GM21619 (cell line): ENCODE results near the gene PRRX2.
"Not testable (repeated sequence)": the region's sequence is repeated elsewhere in the genome, so short reads cannot be mapped to it uniquely, and the experiment has no call there.

Experiments
- ATAC-seq: cut with Tn5 transposase; IDR thresholded peaks from one replicate; pipeline ENCODE4 v1.9.1; 2021; ENCODE audit not compliant: unreplicated experiment

Gene PRRX2

GRCh38 chr9:129653823-129654553 is 11.5 kb upstream of the PRRX2 start:
- no peak for ATAC-seq

- ATAC-seq = no peak
Measured at GRCh38 chr9:129654554-129655040, 10.8 kb upstream of the PRRX2 start.

DNA sequence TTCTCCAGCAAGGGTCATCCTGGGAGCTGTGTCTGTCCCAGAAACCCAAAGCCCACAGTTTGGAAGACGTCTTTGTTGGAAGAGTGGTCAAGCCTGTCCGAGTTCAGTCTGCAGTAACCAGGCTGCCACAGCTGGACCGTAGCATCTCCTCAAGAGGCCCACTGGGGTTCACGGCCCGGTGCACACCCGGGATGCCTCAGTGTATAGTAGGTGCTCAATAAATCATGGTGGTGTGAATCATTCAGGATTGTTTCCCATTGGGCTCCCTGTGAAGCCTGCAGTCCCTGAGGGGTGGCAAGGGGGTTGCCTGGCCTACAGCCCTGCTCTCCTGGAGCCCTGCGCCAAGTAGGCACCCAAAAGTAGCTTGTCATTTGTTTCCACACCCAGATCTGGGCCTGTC is 10.3 kb upstream of the PRRX2 start:
- no peak for ATAC-seq

DNA sequence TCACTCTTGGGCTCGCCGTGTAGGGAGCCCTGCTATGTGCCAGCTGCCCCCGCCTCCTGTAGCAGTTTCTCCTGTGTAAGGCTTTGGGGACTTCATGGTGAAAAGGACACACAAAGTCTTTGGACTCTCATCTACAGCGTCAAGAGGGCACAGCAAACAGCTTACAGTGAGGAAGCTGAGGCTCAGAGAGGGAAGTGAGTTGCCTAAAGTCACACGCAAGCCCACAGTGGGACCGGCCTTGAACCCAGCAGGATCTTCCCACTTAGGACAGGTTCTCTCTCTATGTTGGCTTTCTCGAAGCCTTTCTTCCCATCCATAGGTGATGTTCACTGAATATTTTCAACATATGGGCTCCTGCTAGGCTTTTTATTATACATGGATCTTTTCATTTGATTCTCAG is 9.8 kb upstream of the PRRX2 start:
- ATAC-seq = no peak

- no peak for ATAC-seq
Measured at GRCh38 chr9:129656795-129657390, 8.6 kb upstream of the PRRX2 start.

DNA sequence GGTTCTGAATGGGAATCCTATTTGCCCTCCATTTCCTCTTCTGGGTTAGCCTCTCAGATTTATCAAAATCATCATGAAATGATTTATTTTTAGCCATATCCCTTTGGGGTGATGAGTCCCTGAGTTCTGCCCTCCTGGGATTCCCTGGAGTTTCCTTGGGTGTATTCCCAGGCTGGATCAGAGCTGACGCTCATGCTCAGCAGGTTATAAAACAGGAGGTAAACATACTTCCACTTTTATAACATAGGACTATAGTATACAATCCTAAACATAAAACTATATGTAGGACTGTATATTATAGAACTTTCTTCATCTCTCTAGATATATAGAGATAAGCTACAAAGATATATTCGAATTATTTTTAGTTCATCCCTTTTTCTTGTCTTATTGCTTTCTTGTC is 4.4 kb upstream of the PRRX2 start:
- ATAC-seq = no peak

DNA sequence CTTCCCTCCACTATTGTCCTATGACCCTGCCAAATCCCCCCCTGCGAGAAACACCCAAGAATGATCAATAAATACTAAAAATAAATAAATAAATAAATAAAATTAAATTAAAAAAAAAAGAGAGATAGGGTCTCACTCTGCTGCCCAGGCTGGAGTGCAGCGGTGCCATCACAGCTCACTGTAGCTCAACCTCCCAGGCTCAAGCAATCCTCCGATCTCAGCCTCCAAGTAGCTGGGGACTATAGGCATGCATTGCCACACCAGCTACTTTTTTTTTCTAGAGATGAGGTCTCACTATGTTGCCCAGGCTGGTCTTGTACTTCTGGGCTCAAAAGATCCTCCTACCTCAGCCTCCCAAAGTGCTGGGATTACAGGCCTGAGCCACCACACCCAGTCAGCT is 3.2 kb upstream of the PRRX2 start:
- not testable (repeated sequence) for ATAC-seq

DNA sequence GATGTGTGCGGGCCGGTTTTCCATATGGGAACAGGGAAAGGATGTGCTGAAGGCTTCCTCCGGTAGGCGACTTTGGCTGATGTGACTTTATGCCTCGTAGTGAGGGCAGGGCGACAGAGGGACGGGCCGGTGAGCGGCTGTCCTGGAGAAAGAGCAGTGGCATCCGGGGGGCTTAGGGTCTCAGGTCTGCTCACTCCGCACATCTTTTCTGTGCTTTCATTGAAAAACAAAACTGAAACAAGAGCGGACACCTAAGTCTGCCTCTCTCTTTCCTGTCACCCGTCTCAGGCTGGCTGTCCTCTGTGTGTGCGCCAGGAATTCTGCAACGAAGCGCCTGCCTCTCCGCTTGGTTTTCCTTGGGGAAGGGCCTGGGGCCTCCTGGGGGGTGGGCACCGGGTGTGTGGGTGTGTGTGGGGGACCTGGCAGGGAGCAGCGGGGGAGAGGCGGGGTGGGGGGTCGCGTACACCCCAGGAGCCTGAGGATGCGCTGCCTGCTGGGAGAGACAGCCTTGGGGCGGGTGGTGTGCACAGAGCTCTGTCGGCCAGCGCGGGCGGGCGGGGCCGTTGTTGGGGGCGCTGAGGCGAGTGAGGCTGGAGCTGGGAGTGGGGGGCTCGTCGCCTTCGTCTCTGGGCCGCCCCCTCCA is 580 bp upstream of the PRRX2 start:
- ATAC-seq = no peak

DNA sequence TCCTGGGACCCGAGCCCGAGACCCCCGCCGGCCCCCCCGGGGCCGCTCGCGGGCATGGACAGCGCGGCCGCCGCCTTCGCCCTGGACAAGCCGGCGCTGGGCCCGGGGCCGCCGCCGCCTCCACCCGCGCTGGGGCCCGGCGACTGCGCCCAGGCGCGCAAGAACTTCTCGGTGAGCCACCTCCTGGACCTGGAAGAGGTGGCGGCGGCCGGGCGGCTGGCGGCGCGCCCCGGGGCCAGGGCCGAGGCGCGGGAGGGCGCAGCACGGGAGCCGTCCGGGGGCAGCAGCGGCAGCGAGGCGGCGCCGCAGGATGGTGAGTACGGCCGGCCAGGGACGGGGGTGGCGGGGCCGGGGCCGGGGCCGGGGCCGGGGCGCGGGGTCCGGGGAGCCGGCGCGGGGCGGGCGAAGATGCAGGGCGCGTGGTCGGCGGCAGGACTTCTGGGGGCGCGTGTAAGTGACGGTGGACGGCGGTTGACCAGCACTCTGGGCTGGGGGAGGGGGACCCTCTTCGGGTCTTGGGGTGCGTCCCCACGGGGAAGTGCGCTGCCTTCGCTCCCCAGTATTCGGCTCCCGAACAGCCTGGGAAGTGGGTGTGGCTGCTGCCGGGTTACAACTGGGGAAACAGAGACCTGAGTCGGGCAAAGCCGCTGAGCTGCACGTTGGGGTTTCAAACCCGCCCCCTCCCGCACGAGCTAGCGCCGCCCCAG is 520 bp downstream of the PRRX2 start:
- ATAC-seq = no peak

GRCh38 chr9:129666575-129666974 is 1.1 kb downstream of the PRRX2 start:
- ATAC-seq = no peak

GRCh38 chr9:129667378-129667777 is 1.9 kb downstream of the PRRX2 start:
- no peak for ATAC-seq

DNA sequence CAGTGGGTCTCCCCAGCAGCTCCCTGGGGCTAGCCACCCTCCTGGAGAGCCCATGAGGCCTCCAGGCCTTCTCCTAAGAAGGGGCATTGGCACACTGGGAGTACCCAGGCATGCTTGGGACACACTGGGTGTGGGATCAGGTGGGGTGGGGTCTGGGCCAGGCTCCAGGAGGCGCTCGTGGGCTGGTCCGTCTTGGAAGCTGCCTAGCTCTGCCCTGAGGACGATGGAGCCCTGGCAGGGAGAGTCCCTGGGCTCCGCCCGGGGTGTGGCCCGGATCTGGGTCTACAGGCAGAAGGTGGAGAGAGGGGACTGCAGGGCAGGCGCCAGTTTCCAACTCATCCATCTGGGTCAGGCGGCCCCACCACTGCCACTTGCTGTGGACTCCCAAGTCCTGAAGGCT is 2.4 kb downstream of the PRRX2 start:
- ATAC-seq = no peak

- ATAC-seq = no peak
Measured at GRCh38 chr9:129669141-129669718, 3.8 kb downstream of the PRRX2 start.

DNA sequence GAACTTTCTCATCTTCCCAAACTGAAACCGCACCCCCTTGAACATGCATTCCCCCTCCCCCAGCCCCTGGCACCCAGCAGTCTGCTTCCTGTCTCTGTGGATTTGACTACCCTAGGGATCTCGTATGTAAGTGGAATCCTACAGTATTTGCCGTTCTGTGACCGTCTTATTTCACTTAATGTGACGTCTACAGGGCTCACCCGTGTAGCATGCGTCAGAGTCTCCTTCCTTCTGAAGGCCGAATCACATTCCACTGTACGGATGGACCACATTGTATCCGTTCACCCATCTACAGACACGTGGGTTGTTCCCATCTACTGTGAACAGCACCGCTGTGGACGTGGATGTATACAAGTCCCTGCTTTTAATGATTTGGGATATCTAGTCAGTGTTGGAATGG is 4.5 kb downstream of the PRRX2 start:
- no peak for ATAC-seq

DNA sequence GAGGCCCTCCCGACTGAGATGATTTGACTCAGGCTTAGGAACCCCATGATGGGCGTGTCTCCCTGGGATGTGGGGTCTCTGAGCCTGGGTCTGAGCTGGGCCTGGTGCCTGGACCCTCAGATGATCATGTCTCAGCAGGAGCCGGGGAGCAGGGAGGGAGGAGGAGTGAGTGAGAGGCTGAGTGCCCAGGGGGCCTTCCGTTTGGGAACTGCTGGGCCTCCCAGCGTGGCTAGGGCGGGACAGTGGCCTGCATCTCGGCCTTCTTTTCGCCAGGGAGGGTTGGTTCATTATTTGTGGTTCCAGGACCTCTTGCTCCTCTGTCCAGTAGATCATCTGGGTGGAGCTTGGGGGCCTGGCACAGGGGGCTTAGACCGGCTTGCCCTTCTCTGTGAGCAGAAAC is 5.6 kb downstream of the PRRX2 start:
- ATAC-seq = no peak

DNA sequence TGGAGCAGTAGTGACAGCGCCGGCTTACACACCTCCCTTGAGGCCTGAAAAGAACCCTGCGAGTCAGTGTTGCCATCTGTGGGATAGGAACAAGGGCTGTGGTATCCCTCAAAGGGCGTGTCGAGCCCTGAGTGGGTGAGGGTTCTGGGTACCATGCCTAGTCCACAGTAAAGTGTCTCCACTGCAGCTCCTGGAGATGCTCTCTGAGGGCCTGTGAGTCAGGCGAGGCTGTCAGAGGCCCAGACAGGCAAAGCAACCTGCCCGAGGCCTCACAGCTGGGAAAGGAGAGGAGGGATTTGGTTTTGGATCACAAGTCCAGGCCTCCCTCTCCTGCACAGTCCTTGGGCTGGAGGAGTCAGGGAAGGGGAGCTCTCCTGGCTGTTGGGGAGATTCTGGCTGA is 6.1 kb downstream of the PRRX2 start:
- no peak for ATAC-seq

DNA sequence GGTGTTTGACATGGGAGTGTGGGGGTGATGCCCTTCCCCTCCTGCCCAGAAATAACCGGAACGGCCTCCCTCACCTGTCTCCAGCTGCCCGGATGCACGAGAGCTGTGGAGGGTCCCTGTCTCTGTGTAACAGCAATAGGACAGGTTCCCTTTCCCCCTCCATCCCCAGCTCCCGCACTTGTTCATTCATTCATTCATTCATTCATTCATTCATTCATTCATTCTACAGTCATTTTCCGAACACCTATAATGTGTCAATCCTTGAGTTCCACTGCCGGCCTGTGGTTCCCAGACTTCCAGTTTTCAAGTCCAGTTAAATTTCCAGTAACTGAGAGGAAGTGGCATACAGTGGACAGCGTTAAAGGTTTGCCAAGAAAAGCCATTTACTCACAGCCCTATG is 7.3 kb downstream of the PRRX2 start:
- ATAC-seq = no peak

GRCh38 chr9:129673602-129674001 is 8.2 kb downstream of the PRRX2 start:
- no peak for ATAC-seq

DNA sequence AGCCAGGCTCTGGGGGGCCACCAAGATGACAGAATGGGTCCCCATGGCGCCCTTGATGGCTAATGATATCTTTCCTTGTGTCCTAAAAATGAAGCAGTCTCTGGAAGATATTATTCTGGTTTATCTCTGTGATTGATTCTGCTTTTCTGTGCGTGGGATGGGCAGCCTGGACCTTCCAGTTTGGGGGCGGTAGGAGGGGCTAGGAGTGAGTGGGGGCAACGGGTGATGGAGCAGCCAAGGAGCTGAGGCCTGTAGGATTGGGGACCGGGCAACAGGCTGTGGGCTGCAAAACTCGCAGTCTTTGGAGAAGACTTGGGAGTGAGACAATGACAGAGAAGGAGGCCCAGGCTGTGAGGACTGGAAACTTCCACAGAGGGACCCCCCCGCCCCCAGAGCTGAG is 8.8 kb downstream of the PRRX2 start:
- ATAC-seq = no peak

DNA sequence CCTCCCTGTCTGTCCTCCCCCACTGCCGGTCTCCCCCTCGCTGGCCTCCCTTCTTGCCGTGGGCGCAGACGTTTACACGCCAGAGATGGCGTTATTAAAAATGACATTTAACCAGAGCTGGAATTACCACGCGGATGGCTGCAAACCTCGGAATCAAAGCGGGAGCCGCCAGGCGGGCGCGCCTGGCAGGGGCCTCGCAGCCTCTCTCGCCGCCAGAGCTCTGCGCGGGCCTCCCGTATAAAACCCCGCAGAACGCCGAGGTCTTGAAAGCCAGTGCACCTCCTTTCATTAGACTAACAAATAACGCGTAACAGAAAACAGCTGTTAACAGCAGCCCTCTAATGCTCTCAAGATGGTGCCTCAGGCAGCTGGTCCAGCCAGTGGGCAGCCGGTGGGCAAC is 10.2 kb downstream of the PRRX2 start:
- no peak for ATAC-seq

GRCh38 chr9:129676287-129676686 is 10.8 kb downstream of the PRRX2 start:
- ATAC-seq = no peak
